Cerebellar nuclear complex (tissue), 1 donor: ENCODE data around the gene RPTOR.

Source experiments
- DNase-seq, 2 experiments: peaks; one replicate each; lab custom pipeline; 2025; lab: John Stamatoyannopoulos, UW

RPTOR gene

DNA sequence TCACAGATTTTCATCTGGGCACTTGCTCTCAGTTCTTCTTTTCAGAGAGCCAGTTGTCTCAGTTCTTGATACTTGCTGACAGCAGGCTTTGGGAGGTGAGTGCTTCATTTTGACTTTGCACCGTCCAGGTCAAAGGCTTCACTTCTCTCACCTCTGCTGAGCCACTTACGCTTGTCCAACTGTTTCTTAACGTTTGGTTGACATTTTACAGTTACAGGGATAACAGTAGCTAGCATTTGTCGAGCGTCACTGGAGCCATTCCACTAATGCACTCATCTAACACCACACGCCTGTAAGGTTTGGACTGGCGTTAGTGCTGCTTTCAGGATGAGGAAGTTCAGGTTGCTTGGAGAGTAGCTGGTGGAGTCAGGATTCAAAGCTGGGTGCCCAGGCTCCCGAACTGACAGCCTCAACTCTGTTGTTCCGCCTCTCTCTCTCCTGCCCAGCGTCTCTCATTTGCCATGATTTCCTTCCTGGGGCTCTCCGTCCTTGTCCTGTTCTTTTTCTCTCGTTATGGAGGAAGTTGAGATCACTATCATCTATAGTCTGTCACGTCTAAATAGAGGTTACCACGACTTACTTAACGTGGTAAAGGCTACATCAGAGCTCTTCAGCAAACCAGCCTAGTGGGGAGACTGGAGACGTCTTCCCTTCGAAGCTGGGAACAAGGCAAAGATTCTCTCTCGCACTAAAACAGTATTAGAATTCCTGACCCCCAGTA, 220.8 kb downstream of the RPTOR start:
- no peak for DNase-seq

DNA sequence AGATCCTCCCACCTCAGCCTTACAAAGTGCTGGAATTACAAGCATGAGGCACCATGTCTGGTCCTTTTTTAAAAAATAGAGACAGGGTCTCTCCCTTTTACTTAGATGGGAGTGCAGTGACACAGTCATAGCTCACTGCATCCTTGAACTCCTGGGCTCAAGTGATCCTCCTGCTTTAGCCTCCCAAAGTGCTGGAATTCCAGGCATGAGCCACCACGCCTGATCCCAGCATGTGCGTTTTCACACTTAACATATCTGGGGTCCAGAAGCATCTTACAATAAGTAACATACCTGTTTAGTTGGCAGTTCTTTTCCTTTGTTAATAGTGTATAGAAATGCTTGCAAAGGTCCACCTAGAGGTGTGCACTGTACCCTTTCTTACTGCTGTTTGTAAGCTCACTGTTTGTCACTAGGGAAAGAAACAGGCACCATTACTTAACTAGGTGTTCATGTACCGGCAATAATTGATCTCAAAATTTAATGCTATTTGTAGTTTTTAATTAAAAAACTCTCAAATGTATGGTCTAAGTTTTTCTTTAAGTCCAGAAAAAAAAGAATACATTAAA, 221.7 kb downstream of the RPTOR start:
- DNase-seq: no peak

GRCh38 chr17:80768389-80768788, 223.8 kb downstream of the RPTOR start:
- DNase-seq: no peak

DNA sequence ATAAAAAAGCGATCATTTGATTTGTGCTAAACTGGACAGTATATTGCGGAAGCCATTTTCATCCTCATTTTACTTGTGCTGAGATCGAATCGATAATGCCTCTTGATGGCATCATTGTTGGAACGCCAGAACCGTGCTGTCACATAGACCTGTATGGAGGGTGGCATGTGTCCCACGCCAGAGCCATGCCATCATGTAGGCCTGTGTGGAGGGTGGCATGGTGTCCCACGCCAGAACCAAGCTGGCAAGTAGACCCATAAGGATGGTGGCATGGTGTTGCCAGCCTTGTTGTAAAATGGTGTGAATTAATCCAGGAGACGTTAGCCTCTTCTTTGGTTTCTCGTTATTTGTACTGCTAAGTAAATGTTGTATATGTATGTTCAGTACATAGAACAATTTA, 224.3 kb downstream of the RPTOR start:
- no peak for DNase-seq

- no peak for DNase-seq
Observed at GRCh38 chr17:80769516-80769915, 224.9 kb downstream of the RPTOR start.

DNA sequence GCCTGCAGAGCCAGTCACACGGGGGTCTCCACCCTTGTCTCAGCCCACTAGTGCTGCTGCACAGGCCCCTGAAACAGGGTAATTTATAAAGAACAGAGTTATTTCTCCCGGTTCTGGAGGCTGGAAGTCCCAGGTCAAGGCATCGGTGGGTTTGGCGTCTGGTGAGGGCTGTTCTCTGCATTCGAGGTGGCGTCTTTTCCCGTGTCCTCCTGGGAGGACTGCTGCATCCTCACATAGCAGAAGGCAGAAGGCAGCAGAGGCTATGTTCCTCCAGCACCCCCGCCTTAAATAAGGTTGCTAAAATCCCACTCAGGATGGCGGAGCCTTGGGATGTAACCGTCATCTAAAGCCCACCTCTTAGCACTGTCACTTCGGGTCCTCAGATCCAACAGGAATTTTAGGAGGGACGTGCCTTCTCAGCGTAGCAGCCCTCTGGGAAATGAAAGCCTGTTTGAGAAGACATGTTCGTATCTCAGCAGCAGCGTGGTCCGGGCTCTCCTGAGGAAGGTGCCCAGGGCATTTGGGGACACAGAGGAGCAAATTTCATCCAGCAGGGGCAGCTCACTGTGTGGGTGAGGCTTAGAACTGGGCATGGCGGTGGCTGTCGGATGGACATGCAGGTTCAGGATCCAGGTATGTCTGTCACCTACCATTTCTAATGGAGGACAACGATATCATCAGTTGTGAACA, 225.4 kb downstream of the RPTOR start:
- DNase-seq: no peak

GRCh38 chr17:80770881-80771611, 226.4 kb downstream of the RPTOR start:
- no peak for DNase-seq

DNA sequence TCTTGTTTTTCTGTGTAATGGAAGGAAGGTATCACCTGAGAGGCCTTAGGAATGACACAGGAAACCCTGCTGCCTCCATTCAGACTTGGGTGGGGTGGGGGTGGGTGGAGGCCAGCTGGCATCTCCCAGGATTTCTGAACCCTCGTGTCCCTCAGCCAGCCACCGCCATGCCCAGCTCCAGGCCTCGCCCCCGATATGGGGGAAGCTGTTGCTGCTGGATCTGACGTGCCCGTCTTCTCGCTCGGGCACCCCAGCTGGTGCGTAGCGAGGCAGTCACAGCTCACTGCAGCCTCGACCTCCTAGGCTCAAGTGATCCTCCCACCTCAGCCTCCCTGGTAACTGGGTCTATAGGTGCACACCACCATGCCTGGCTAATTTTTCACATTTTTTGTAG, 227.0 kb downstream of the RPTOR start:
- DNase-seq: no peak

DNA sequence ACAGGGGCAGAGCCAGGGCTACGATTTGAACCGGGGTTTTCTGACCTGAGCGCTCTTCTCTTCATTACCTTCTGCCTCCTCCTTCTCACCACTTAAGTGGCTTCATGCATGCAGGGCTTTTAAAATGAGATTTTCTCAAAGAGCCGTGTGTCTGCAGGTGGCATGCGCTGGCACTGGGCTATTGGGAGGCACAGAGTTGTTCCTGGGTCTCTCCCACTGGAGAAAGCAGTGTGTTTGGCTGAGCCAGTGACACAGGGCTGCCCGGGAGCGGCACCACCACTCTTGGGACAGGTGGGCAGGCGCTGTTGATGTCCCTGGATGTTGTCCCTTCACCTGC, 228.2 kb downstream of the RPTOR start:
- no peak for DNase-seq

DNA sequence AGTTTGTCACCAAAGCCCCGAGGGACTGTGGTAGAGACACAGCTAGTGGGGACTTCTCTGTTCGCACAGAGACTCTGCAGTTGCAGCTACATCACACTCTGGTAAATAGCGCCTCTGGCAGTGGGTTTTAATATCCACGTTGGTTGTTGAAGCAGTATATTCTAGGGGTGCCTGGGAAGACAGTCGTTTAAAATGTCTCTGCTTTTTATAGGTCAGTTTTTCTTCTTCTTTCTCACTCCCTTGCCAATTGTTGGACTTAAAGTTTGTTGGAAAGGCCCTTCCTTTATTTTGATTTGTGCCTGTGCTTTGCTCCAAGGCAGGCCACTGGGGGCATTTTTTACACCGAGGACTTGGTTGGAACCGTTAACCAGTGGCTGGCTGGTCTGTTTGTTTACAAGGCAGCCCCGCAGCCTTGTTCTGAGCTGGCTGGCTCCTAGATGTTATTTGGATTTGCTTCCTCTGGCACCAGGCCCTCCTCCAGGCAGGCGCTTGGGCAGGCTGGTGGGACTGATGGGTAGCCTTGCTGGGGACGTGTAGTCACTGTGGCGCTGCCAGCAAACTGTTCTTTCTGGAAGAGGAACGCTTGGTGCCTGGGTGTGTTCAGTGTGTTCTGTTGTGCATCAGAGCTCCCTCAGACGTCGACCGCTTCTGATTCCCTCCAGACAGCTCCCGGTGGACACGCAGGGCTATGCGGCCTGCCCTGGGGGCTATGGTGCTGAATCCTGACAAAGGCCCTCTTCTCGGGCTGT, 228.8 kb downstream of the RPTOR start:
- peak; percentile 80 to 95 for DNase-seq

DNA sequence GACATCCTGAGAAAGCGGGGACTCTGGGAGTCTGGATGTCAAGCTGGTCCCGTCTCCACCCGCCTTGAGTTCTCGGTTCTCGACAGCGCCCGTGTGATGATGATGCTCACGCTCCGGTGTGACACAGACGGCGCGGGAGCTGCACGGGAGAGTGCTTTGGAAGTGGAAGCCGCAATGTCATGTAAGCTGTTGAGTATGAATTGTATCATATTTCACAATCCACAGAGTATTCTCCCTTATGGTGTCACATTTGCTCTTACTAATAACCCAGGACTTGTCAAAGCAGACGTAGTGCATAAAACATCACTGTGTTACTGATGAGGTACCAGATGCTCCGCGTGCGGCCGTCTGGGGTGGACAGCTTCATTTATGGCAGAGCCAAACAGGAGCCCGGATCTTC, 229.5 kb downstream of the RPTOR start:
- DNase-seq: no peak

- DNase-seq: no peak
Observed at GRCh38 chr17:80774643-80775281, 230.1 kb downstream of the RPTOR start.

DNA sequence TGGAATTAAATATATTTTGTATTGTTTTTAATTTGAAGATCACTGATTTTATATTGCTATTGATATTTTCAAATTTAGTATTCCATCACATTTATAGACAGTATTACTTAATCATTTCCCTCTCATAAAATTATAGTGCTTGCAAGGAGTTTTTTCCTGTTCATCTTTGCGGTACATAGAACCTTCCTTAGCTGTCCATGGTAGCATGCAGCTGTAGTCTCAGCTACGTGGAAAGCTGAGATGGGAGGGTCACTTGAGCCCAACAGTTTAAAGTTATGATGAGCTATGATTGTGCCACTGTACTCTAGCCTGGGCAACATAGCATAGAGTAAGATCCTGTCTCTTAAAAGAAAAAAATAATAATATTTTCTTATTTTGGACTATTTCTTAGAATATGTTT, 231.2 kb downstream of the RPTOR start:
- DNase-seq: no peak

GRCh38 chr17:80777274-80777673, 232.6 kb downstream of the RPTOR start:
- no peak for DNase-seq

GRCh38 chr17:80778716-80779115, 234.1 kb downstream of the RPTOR start:
- no peak for DNase-seq

- DNase-seq: no peak
Observed at GRCh38 chr17:80779336-80779735, 234.7 kb downstream of the RPTOR start.

- DNase-seq: no peak
Observed at GRCh38 chr17:80779961-80780380, 235.3 kb downstream of the RPTOR start.

DNA sequence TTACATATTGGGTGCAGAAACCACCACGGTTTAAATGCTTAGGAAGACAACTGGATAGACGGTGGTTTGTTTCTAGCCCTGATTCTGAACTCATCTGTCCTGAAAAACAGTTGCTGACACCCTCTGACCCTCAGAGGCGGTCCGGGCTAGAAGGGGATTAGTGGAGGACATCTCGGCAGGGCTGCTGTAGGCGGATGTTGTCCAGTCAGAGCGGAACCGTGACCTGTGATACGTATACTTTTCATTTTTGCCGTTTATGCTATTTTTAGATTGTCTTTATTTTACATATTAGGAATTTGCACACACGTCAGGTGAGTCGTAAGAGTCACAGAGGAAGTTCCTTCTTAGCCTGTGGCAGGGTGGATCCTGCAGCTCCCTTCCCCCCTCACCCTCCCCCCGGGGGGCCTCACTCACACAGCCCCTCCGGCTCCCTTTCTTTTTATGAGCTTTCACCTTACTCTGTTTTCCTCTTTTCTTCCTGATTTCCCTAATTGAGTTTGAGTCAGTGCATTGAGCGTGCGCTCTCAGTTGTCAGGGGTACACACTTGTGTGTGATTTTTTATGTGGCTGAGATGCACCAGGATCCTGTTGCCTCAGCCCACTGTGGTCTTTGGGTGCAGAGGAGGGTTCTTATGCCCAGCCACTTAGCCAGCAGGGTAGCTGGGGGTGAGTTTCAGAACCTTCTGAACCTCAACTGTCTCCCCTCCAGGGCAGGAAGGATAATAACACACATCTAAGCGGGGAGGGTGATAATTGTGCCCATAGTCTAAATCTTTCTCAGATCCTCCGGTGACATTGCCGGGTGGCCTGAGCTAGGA, 236.0 kb downstream of the RPTOR start:
- DNase-seq: no peak

- DNase-seq: no peak
Observed at GRCh38 chr17:80781211-80781610, 236.6 kb downstream of the RPTOR start.

- no peak for DNase-seq
Observed at GRCh38 chr17:80781807-80782277, 237.2 kb downstream of the RPTOR start.
